ENCODE measurements around the gene RNF145. TPM values are rescaled to one million over a fixed set of nuclear protein-coding genes. Genes with fewer than 3 reads are reported as not detected.

Gene RNF145
- total and polyA plus RNA-seq, 2 of the 13 experiments (the other 11 are each of a cell fraction or from before 2014, with no cell fraction given) = 24.6 TPM

- TF ChIP-seq PAXIP1 (CRISPR knock-in tag; conservative IDR thresholded peaks at IDR 0.05) (0 out of 2 replicates have a peak, but pooled peaks have one; percentile 16), NR2F1 (CRISPR knock-in tag; IDR thresholded peaks at IDR 0.05) (no peak), ZBTB42 (CRISPR knock-in tag; IDR thresholded peaks at IDR 0.05) (no peak), ZSCAN31 (CRISPR knock-in tag; IDR thresholded peaks at IDR 0.05; ENCODE audit: low read depth) (no peak; the same call in 1 of the 2 replicates), RFXANK (CRISPR knock-in tag; IDR thresholded peaks at IDR 0.05) (no peak), ZNF766 (CRISPR knock-in tag; IDR thresholded peaks at IDR 0.05; ENCODE audit: borderline replicate concordance) (peak; percentile 91; the same call in 1 of the 2 replicates), ZNF556 (CRISPR knock-in tag; IDR thresholded peaks at IDR 0.05; ENCODE audit: borderline replicate concordance) (0 out of 2 replicates have a peak, but pooled peaks have one; percentile 37)
These were observed at the start of gene RNF145 (continued) for GRCh38 chr5:159209438-159210209.

GRCh38 chr5:159258361-159258760, 49.0 kb upstream of the RNF145 start:
- H3K9me3 ChIP-seq (ENCODE audit: low read length) = no peaks in the 10 kb centered on the region
- H3K4me2 ChIP-seq (ENCODE audit: low read depth, low read length) = no peak overlapping the region
- FAIRE-seq (no peak), ATAC-seq (no peak), DNase-seq (ENCODE audit: low spot score) (no peak)
- no peaks in the 10 kb centered on the region for H3K79me2 ChIP-seq (ENCODE audit: insufficient read depth, low read length)
- no peak overlapping the region for H2AFZ ChIP-seq (ENCODE audit: low read length)
- ChIA-PET POLR2A (no interaction called here), CTCF (ENCODE audit: low intra/inter-chr PET ratio, low total read pairs) (no interaction called here)
- no peak for TF ChIP-seq ZNF552 (CRISPR knock-in tag; IDR thresholded peaks at IDR 0.05; ENCODE audit: borderline replicate concordance)
- no peak for TF ChIP-seq ZBTB40 (IDR thresholded peaks at IDR 0.05)
- TF ChIP-seq ZBTB40 (CRISPR knock-in tag; IDR thresholded peaks at IDR 0.05) = no peak
- BruUV-seq (replicated peaks) = no TSS peak
- no peaks in the 10 kb centered on the region for H3K36me3 ChIP-seq (replicated peaks in 1 of 2; ENCODE audit: control insufficient read depth in 1 of 2, insufficient read depth in 2 of 2, low read length in 2 of 2)
- intact Hi-C loops (cut with micrococcal nuclease; ENCODE audit: unreplicated experiment) (no loop called here), in situ Hi-C loops (cut with HindIII; ENCODE audit: extremely low pct_ligation_motif_present, low pct_unique_long_range_greater_than_20kb) (no loop called here)
- no peaks in the 10 kb centered on the region for H4K20me1 ChIP-seq (ENCODE audit: insufficient read depth, low read length)
- H3K4me1 ChIP-seq (ENCODE audit: insufficient read depth, low read length) = peaks cover 28% of the 10 kb centered on the region
- 33% methylated on average over 2 of the region's 2 CpGs for WGBS (ENCODE audit: low lambda C conversion rate)
- no peak overlapping the region for H3K27ac ChIP-seq (ENCODE audit: extremely low read length, insufficient read depth, low read length)
- no peak overlapping the region for H3K4me3 ChIP-seq (replicated peaks in 1 of 3; ENCODE audit: insufficient read depth in 1 of 3, low read depth in 2 of 3, low read length in 3 of 3)
- no peak overlapping the region for H3K9ac ChIP-seq (ENCODE audit: insufficient read depth, low read depth, low read length)
- no peaks in the 10 kb centered on the region; a peak in 1 of 5 replicates for H3K27me3 ChIP-seq (ENCODE audit: control insufficient read depth in 1 of 2, insufficient read depth in 2 of 2, low read length in 2 of 2)

Data from HepG2 (cell line).